G401 (cell line): Measurements from ENCODE around the gene RUNDC3A. TPM values are rescaled to one million over a fixed set of nuclear protein-coding genes. Genes with fewer than 3 reads are reported as not detected.
"Not testable (repeated sequence)": the region's sequence is repeated elsewhere in the genome, so short reads cannot be mapped to it uniquely, and the experiment has no call there.

Experiments used
- DNase-seq: peaks from one replicate; pipeline ENCODE4 v3.0.0-alpha.2; 2015; ENCODE audit warnings: low spot score
- in situ Hi-C: cut with HindIII; loops from 2 replicates; pipeline ENCODE4 v1.10.0; 2016; ENCODE audit warnings: low sequenced_read_pairs, mixed read lengths
- total RNA-seq: library from RNA; depleted of rRNA; stranded (reverse); fragments of >200 nt; shearing (Covaris generic); gene quantifications from 2 replicates; pipeline ENCODE4 v1.2.3, GENCODE V29; 2014

Gene RUNDC3A
- total RNA-seq, 1 experiment from 2014 or later = 3.8 TPM

DNA sequence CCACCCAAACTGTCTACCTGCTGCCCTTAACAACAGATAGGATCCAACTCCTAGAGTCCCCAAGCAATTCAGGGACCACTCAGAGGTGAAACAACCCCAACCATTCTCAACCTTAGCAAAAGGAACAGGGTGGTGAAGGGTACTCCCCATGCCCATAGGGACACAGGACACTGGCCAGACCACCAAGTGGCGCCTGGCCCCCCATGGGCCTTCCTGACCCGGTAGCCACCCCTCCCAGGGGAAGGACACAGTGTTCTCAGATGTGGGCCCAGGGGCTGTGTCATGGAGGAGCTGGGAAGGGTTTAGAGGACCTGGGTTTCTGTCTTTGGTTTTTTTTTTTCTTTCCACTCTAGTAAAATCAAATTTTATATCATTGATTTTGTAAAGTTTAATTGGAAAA lies 25.9 kb downstream of the RUNDC3A start:
- no peak for DNase-seq
- in situ Hi-C loops = no loop called here

DNA sequence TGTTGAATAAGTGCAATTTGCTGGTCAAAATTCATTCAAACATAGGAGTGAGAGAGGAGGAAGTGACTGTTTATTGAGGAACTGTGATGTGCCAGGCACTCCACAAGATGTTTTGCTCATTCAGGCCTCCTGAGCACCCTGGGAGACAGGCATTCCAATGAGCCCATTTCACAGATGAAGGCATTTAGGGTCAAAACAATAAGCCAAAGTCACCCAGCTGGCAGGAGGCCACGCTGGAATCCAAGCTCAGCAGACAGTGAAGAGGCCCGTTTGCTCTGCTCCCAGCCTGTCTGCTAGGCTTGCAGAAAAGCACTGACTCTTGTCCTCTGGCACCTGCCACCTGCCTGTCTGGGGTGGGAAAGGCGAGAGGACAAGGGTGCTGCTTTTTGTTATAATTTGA lies 26.3 kb downstream of the RUNDC3A start:
- in situ Hi-C loops = no loop called here

DNA sequence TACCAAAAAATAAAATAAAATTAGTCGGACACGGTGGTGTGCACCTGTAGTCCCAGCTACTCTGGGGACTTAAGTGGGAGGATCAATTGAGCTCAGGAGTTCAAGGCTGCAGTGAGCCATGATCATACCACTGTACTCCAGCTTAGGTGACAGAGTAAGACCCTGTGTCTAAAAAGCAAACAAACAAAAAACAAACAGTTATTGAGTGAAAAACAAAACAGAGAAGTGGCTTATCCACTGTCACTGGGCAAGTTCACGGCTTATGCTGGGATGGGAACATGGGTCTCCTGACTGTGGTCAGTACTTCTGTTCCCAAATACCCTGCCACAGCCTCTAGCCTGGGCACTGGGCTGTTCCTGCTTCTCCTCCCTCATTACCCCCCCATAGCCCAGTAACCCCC lies 27.2 kb downstream of the RUNDC3A start:
- DNase-seq = no peak
- in situ Hi-C loops = no loop called here

More for the DNA sequence above, 26.3 kb downstream of the RUNDC3A start:
- no peak for DNase-seq

DNA sequence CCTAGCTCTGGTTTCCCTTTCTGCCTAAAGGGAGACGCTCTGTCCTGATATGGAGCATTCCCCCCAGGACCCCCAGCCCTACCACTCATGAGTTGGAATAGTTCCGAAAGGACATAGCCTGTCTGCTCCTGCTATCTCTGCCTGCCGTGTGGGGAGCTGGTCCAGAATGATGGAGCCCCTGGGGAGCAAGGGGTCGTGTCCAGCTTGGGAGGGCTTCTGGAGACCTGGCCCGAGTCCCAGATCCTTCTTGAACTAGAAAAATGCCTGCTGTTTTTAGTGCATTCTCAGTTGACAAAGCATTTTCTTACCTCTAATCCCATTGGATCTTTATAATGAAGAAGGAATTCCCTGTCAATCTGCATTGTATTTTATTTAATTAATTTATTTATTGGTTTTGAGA lies 27.6 kb downstream of the RUNDC3A start:
- in situ Hi-C loops = no loop called here
- no peak for DNase-seq

DNA sequence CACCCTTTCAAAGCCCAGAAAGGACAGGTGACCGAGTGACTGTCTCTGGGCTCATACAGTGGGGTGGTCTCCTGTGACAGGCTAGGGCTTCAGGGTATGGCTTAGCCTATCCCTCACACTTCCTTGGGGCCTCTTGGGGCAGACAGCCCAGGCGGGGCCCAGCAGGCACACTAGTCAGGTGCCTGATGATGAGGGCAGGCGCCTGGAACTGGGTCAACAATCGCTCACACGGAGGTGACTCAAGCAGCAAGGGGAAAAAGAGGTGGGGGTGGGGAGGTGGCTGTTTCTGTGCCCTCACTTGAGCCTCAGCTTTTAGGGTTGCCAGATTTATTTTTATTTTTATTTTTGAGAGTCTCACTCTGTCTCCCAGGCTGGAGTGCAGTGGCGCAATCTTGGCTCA lies 30.3 kb downstream of the RUNDC3A start:
- no peak for DNase-seq
- in situ Hi-C loops = no loop called here

DNA sequence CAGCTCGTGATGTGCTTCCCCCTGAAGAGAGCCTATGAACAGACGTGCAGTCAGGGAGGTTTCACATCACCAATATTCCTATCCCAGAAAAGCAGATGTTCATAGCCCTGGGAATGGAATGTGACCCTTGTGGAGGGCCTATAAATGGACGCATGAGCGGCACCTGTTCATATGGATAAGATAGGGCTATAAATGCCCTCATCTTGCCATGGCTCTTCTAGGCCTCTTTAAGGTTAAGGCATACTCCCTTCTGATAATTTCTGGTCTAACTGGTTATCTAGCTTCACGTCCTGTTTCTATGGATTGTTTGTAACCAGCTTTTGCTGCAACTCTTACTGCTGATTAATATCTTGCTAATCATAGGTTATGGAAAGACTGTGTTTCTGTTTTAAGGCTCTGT lies 32.2 kb downstream of the RUNDC3A start:
- in situ Hi-C loops, DNase-seq: not testable (repeated sequence)

DNA sequence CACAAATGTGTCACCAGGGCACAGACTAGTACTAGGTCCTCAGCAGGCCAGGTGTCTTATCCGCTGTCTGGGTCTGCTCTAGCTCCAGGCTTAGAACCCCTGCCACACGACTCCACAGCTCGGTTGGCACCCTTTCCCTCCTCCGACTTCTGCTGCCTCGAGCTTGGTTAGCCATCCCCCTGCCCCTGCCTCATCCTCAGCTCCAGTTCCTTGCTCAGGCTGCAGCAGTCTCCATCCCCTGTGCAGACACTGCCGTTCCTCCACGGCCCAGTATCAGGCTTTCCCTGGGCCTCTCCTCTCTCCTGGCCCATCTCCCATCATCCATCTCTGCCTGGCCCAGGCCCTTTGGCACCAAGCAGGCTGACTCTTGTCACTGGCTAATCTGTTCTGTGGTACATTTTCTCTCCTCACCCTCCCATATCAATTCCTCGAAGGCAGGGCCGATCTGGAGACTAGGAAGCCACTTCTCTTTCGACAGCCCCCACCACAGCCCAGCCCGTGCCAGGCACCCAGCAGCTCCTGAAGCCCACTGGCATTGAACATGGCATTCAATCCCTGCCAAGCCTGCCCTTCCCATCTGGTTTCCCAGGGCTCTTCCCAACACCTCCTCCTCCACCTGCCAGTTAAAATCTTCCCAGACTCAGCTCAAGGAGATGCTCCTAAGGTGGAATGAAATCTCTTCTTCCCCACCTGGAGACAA lies 35.3 kb downstream of the RUNDC3A start:
- DNase-seq = no peak
- in situ Hi-C loops = no loop called here

DNA sequence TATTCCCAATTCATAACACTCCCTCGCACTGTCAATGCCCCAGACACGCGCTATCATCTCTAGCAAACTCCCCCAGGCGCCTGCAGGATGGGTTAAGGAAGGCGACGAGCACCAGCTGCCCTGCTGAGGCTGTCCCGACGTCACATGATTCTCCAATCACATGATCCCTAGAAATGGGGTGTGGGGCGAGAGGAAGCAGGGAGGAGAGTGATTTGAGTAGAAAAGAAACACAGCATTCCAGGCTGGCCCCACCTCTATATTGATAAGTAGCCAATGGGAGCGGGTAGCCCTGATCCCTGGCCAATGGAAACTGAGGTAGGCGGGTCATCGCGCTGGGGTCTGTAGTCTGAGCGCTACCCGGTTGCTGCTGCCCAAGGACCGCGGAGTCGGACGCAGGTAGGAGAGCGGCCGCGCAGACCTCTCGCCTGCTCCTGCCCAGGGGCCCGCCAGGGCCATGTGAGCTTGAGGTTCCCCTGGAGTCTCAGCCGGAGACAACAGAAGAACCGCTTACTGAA lies 36.6 kb downstream of the RUNDC3A start, which contains the start of gene GRN:
GRN (plus strand) TSS at position 364 of the 515 bp plus-strand sequence. CDS start 3,863 bp downstream, outside the sequence.
- in situ Hi-C loops = no loop called here
- peak; percentile 100 for DNase-seq

DNA sequence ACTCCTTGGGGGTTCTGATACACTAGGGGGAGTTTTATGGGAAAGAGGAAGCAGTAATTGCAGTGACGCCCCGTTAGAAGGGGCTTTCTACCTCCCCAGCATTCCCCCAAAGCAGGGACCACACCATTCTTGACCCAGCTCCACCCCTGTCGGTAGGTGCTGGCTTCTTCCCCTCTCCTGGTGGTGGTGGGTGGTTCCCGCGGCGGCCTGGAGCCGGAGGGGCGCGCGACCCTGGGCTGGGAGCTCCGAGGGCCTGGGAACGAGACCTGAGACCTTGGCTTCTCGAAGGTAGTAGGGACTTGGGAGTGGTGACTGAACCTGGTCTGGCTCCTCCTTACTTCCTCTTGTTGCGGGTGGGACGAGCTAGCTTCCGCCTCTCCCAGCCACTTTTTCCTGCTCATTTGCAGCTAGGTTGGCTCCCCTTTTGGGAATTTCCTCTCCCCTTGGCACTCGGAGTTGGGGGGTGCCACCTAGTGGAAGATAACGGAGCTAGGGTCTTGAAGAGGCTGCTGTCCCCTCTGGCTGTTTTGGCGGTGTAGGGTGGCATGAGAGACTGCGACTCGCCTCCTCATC lies 37.1 kb downstream of the RUNDC3A start:
- peak; percentile 92 for DNase-seq
- in situ Hi-C loops = no loop called here

DNA sequence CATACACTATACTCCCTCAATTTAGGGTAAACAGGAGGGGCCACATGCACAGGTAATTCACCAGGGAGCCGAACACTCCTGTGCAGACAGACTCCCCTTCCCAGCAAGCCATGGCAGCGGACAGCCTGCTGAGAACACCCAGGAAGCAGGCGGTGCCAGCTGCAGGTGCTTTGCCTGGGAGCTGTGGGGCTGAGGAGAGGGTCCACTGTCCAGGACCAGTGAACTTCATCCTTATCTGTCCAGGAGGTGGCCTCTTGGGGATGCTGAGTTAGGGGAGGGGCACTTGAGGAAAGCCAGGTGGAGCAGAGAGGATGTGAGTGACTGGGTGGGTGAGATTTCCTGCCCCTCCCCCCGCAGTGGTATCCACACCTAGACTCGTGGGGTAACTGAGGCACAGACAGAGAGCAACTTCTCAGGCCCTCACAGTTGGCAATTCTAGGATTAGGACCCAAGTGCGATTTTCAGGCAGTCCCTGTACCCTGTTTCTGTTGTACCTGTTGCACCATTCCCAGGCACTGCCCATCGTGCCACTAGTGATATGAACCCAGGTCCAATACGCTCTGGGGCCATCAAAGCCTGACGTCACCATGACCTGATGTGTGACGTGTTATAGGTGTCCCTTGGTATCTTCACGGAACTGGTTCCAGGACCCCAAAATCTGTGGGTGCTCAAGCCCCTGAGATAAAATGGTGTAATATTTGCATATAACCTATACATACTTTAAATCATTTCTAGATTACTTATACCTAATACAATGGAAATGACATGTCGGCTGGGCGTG lies 37.9 kb downstream of the RUNDC3A start:
- in situ Hi-C loops = no loop called here
- no peak for DNase-seq

DNA sequence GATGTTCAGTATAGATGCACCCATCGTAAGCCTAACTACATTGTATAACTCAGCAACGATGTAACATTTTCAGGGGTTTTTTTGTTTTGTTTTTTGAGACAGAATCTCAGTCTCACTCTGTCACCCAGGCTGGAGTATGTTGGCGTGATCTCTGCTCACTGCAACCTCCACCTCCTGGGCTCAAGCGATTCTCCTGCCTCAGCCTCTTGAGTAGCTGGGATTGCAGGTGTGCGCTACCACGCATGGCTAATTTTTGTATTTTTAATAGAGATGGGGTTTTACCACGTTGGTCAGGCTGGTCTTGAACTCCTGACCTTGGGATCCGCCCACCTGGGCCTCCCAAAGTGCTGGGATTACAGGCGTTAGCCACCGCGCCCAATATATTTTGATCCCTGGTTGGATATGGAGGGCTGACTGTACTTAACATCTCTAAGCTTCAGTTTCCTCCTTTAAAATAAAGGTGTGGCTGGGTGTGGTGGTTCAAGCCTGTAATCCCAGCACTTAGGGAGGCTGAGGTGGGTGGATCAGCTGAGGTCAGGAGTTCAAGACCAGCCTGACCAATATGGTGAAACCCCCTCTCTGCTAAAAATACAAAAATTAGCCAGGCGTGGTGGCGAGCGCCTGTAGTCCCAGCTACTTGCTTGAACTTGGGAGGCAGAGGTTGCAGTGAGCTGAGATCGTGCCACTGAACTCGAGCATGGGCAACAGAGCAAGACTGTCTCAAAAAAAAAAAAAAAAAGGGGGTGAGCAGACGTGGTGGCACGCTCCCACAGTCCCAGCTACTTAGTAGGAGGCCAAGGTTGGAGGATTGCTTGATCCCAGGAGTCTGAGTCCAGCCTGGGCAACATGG lies 39.0 kb downstream of the RUNDC3A start:
- in situ Hi-C loops, DNase-seq: not testable (repeated sequence)

DNA sequence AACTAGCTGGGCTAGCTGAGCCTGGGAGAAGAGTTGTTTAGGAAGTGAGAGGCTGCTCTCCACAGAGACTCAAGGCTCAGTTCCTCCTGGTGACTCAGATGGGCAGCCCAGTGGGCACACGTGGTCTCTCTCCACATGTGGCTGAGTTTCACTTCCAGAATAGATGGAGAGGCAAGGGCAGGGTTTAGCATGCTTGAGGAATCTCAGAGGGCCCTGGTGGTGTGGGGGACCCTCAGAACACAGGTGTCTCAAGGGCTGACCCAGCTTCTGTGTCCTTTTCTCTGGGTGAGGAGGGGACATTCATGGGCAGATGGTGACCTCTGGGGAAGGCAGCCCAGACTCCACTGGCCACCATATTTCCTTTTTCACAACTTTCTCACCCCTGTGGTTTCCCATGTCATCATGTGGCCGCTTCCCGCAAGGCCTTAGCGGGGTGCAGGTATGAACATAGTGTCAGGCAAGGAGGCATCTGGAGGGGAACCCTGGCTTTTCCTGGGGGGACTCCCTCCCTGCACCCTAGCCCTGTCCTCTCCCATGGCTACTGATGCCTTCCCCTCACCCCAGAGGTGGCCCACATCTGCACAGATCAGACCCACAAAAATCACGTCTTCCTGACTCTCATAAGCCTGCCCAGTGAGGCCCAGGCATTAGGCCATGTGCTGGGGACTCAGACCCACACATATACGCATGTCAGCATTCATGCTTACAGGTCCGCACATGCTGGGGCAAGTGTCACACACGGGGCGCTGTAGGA lies 40.0 kb downstream of the RUNDC3A start:
- in situ Hi-C loops = no loop called here
- no peak for DNase-seq

DNA sequence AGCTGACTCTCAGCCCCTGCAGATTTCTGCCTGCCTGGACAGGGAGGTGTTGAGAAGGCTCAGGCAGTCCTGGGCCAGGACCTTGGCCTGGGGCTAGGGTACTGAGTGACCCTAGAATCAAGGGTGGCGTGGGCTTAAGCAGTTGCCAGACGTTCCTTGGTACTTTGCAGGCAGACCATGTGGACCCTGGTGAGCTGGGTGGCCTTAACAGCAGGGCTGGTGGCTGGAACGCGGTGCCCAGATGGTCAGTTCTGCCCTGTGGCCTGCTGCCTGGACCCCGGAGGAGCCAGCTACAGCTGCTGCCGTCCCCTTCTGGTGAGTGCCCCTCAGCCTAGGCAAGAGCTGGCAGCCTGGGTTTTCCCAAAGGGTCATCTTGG lies 40.6 kb downstream of the RUNDC3A start:
- no peak for DNase-seq
- in situ Hi-C loops = no loop called here

DNA sequence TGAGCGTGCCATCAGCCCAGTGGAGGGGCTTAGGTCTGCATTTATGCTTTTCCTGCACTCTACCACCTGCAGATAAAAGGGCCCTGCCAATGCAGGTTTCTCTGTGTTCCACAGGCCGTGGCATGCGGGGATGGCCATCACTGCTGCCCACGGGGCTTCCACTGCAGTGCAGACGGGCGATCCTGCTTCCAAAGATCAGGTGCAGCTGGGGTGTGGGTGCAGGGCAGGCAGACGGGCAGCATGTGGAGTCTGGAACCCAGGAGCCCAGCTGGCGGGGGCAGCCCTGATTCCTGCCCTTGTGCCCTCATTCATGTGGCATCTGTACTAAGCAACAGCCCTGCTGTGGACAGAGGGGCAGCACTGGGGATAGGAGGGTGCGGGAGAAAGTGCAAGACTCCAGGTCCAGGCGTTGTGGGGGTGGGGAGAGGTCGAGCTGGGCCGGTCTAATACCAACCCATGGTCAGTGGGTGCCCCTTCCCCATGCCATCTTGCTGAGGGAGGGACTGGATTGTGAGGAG lies 41.2 kb downstream of the RUNDC3A start:
- no peak for DNase-seq
- in situ Hi-C loops = no loop called here

DNA sequence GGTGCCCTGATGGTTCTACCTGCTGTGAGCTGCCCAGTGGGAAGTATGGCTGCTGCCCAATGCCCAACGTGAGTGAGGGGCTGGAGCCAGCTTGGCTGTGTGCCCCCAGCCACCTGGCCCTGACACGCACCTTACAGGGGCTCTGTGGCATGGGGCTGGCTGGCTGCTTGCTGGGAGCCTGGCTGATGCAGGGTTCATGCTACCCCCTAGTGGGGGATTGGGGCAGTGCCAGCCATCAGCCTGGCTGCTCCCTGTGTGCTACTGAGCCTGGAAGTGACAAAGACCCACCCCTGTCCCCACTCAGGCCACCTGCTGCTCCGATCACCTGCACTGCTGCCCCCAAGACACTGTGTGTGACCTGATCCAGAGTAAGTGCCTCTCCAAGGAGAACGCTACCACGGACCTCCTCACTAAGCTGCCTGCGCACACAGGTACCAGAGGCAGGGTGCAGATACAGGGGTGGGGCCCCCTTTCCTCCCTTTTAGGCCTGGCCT lies 42.4 kb downstream of the RUNDC3A start:
- DNase-seq = peak; percentile 64
- in situ Hi-C loops = no loop called here

DNA sequence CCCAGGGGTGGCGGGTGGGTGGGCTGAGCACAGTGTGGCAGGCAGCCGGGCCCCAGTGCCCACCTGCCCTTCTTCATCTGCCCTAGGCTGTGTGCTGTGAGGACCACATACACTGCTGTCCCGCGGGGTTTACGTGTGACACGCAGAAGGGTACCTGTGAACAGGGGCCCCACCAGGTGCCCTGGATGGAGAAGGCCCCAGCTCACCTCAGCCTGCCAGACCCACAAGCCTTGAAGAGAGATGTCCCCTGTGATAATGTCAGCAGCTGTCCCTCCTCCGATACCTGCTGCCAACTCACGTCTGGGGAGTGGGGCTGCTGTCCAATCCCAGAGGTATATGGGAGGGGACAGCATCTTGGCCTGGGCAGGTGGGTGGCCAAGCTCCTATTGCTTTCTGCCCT lies 43.1 kb downstream of the RUNDC3A start:
- in situ Hi-C loops = no loop called here

DNA sequence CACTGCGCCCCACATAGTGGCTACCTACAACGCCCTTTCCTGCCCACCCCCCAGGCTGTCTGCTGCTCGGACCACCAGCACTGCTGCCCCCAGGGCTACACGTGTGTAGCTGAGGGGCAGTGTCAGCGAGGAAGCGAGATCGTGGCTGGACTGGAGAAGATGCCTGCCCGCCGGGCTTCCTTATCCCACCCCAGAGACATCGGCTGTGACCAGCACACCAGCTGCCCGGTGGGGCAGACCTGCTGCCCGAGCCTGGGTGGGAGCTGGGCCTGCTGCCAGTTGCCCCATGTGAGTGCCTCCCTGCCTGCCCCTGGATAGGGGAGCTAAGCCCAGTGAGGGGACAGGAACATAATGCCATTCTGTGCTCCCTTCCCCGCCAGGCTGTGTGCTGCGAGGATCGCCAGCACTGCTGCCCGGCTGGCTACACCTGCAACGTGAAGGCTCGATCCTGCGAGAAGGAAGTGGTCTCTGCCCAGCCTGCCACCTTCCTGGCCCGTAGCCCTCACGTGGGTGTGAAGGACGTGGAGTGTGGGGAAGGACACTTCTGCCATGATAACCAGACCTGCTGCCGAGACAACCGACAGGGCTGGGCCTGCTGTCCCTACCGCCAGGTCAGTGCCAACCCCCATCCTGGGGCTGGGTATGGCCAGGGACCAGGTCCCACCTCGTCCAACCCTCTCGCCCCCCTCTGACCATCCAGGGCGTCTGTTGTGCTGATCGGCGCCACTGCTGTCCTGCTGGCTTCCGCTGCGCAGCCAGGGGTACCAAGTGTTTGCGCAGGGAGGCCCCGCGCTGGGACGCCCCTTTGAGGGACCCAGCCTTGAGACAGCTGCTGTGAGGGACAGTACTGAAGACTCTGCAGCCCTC lies 43.8 kb downstream of the RUNDC3A start:
- no peak for DNase-seq
- in situ Hi-C loops = no loop called here

More for the DNA sequence above, 43.1 kb downstream of the RUNDC3A start:
- DNase-seq = no peak
